Measurements from ENCODE around the gene DPP4.

The DPP4 gene

GRCh38 chr2:161947406-161947805 is 126.6 kb downstream of the DPP4 start:
- no peak for DNase-seq

GRCh38 chr2:161946489-161947107 is 127.4 kb downstream of the DPP4 start:
- DNase-seq = no peak

GRCh38 chr2:161943011-161943410 is 131.0 kb downstream of the DPP4 start:
- no peak for DNase-seq
